BLaER1 treated with 17β-estradiol and CSF1 and Interleukin-3, amounts not matched to agents 10 nM and 100 nM (cell line): ENCODE data around the gene PRPF19.
A peak's percentile ranks its signal among the peaks of the same experiment; 100 is the strongest.
"Not testable (repeated sequence)": the region's sequence is repeated elsewhere in the genome, so short reads cannot be mapped to it uniquely, and the experiment has no call there.

Source experiments
- H3K27ac ChIP-seq, 11 experiments: shearing (Covaris generic); formaldehyde crosslinking; 2 replicates each; pipeline ENCODE4 v1.8.1; 2022
- H3K27me3 ChIP-seq, 11 experiments: shearing (Covaris generic); formaldehyde crosslinking; 2 replicates each; pipeline ENCODE4 v1.8.1; 2022
- H3K36me3 ChIP-seq, 11 experiments: shearing (Covaris generic); formaldehyde crosslinking; 2 replicates each; pipeline ENCODE4 v1.8.1; 2022
- H3K4me1 ChIP-seq, 10 experiments: shearing (Covaris generic); formaldehyde crosslinking; 2 replicates each; pipeline ENCODE4 v1.8.1; 2022
- H3K4me2 ChIP-seq, 11 experiments: shearing (Covaris generic); formaldehyde crosslinking; 2 replicates each; pipeline ENCODE4 v1.8.1; 2022
- H3K4me3 ChIP-seq, 10 experiments: shearing (Covaris generic); formaldehyde crosslinking; 2 replicates each; pipeline ENCODE4 v1.8.1; 2022
- H3K9ac ChIP-seq, 11 experiments: shearing (Covaris generic); formaldehyde crosslinking; 2 replicates each; pipeline ENCODE4 v1.8.1; 2022
- H3K9me3 ChIP-seq, 11 experiments: shearing (Covaris generic); formaldehyde crosslinking; replicated peaks in 1 of 11; 2 replicates each; pipeline ENCODE4 v1.8.1; 2022
- H4K20me1 ChIP-seq, 11 experiments: shearing (Covaris generic); formaldehyde crosslinking; 2 replicates each; pipeline ENCODE4 v1.8.1; 2022
- Cebpa-rat ChIP-seq, 11 experiments: shearing (Covaris generic); IDR thresholded peaks; 2 replicates each; pipeline ENCODE4 v1.8.1; 2022

The PRPF19 gene

DNA sequence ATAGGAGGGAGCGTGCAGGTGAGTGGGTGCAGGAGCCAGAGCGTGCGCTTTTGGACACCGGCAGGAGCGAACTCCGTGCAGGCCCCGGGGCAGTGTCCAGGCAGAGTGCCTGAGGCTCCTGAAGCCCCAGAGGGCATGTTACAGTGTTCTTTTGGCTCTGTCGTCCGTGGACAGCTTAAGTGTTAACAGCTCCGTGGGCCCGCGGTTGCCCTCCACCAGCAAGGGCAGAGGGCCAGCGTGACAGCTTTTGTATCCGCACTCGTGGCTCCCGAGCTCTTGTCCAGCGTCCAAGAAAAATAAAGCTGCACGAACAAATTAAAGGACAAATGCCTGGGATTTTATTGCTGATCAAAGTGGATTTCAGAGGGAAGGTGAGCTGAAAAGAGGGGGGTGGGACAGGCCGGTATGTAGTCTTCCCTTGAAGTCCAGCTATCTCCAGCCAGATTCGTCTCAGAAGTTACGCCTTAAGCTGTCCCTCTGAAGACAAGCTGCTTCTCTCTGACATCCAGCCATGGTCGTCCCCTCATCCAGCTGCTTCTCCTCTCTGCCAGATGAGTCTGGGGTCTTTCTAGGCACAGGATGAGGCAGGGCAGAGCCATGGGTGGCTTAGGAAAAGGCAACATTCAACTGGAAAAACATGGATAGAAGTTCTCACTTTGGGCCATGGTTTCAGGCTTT, 6.6 kb upstream of the PRPF19 start:
- H3K9me3 ChIP-seq: peaks cover 8 to 15% (median 13%) of the 10 kb centered on the region in 11 experiments; a peak in 20 of 22 replicates
- H3K4me1 ChIP-seq: peaks cover 65 to 86% (median 75%) of the 10 kb centered on the region in 10 experiments
- peak overlapping the region; percentile 79 to 92 (median 88); a peak in 20 of 22 replicates for H3K9ac ChIP-seq
- peak overlapping the region; percentile 73 to 90 (median 84); a peak in 15 of 20 replicates for H3K4me3 ChIP-seq
- H3K27me3 ChIP-seq: no peaks in the 10 kb centered on the region
- peaks cover 15 to 33% (median 24%) of the 10 kb centered on the region in 11 experiments; a peak in 20 of 22 replicates for H4K20me1 ChIP-seq
- H3K27ac ChIP-seq: peak overlapping the region in 10 of 11 experiments; percentile 80 to 94 (median 88); a peak in 20 of 22 replicates
- no peak for TF ChIP-seq Cebpa-rat (IDR thresholded peaks at IDR 0.05)
- peak overlapping the region; percentile 87 to 98 (median 97) for H3K4me2 ChIP-seq
- H3K36me3 ChIP-seq: peaks cover 0 to 21% (median 13%) of the 10 kb centered on the region in 11 experiments; a peak in 11 of 22 replicates

DNA sequence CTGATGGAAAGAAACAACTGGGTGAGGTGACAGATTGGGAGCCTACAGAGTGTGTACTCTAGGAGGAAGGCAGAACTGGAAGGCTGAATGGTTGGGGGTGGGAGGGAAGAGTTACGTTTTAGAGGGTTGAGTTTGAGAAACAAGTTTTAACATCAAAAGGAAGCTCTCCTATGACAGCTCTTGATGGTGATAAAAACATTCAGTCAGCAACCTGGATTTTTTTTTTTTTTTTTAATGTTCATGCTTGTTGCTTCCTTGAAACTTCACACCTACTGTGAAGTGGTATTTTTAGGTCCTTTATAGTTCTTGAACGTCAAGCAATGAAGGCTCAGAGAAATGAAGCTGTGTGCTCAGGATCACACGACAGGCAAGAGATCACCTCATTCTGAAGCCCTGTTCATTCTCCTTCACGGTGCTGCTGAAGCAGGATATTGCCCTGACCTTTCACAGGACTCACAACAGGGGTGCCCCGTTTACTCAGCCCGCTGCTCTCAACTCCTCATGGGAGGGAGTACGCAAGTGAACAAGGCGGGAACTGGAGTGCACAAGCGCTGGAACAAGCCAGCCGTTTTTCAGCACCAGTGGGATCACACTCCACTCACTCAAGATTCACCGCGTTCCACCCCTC, 6.0 kb upstream of the PRPF19 start:
- Histone ChIP-seq H3K27me3 (no peaks in the 10 kb centered on the region), H3K4me1 (peaks cover 64 to 86% (median 70%) of the 10 kb centered on the region in 10 experiments), H3K27ac (peak overlapping the region in 10 of 11 experiments; percentile 54 to 94 (median 85); a peak in 17 of 22 replicates), H3K9me3 (peaks cover 8 to 15% (median 13%) of the 10 kb centered on the region in 11 experiments; a peak in 20 of 22 replicates), H3K4me3 (no peak overlapping the region), H3K4me2 (peak overlapping the region; percentile 87 to 98 (median 97)), H4K20me1 (peaks cover 12 to 27% (median 18%) of the 10 kb centered on the region in 11 experiments; a peak in 20 of 22 replicates), H3K36me3 (peaks cover 0 to 14% (median 8%) of the 10 kb centered on the region in 11 experiments; a peak in 10 of 22 replicates), H3K9ac (peak overlapping the region in 4 of 11 experiments; percentile 27 to 92 (median 74); a peak in 5 of 22 replicates)
- TF ChIP-seq Cebpa-rat (IDR thresholded peaks at IDR 0.05): no peak

DNA sequence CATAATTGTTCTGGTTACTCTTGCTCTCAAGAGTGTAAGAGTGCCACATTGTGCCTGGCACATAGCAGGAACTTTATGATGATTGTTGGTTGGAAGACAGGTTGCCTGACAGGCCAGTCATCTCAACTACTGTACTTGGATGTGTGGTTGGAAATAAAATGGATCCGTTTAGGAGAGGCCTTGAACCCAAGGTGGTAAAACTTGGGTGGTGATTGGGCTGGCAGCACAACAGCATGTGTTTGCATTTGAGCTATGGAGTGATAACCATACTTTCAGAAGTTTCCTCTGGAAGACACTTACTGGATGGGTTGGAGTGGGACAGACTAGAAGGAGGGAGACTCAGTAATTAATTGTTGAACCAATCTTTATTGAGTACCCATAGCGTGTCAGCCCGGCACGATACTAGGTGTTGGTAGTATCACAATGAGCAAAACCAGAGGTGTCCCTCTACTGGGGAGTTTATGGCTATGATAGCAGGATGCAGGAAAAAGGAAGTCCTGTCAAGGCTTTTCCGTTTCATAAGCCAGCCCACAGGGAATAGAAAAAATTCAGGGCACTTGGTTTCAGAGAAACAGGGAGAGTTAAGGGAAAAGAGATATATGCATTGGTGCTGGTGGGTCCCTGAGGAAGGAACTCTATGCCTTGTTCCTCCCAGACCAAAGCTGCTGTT, 4.5 kb upstream of the PRPF19 start:
- Histone ChIP-seq H3K4me1 (peaks cover 55 to 77% (median 62%) of the 10 kb centered on the region in 10 experiments), H4K20me1 (peaks cover 0 to 15% (median 5%) of the 10 kb centered on the region in 11 experiments; a peak in 14 of 22 replicates), H3K4me2 (peak overlapping the region; percentile 87 to 98 (median 97)), H3K36me3 (no peaks in the 10 kb centered on the region), H3K4me3 (peak overlapping the region in 4 of 10 experiments; percentile 5 to 12 (median 7); a peak in 2 of 20 replicates), H3K9ac (peak overlapping the region in 10 of 11 experiments; percentile 1 to 70 (median 56); a peak in 15 of 22 replicates), H3K27me3 (no peaks in the 10 kb centered on the region), H3K27ac (peak overlapping the region; percentile 54 to 94 (median 84); a peak in 21 of 22 replicates), H3K9me3 (peaks cover 8 to 15% (median 13%) of the 10 kb centered on the region in 11 experiments; a peak in 20 of 22 replicates)
- no peak for TF ChIP-seq Cebpa-rat (IDR thresholded peaks at IDR 0.05)

DNA sequence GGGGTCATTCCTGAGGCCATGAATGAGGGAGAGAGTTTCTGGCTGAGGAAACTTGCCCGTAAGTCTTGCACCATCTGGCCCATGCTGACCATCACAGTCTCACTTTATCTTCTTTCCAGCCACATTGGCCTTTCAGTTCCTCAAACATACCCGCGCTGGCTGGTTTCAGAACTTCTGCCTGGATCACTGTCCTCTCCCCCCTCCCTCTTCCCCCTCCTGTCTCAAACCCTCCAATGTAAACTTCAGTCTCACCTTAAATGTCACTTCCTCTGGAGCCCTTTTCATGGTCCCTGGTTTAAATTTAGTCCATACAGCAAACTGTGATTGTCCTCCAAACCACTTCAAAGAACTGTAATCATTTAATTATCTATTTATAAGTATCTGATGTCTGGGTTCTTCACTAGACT, 3.9 kb upstream of the PRPF19 start:
- Histone ChIP-seq H3K4me3 (peak overlapping the region in 2 of 10 experiments; percentile 7 to 46; a peak in 3 of 20 replicates), H3K4me1 (peaks cover 52 to 77% (median 60%) of the 10 kb centered on the region in 10 experiments), H3K9ac (peak overlapping the region; percentile 12 to 70 (median 57); a peak in 17 of 22 replicates), H4K20me1 (peaks cover 0 to 17% (median 7%) of the 10 kb centered on the region in 11 experiments; a peak in 12 of 22 replicates), H3K4me2 (peak overlapping the region; percentile 87 to 98 (median 97)), H3K36me3 (no peaks in the 10 kb centered on the region), H3K27ac (peak overlapping the region; percentile 54 to 94 (median 84)), H3K9me3 (peaks cover 8 to 15% (median 13%) of the 10 kb centered on the region in 11 experiments; a peak in 20 of 22 replicates), H3K27me3 (no peaks in the 10 kb centered on the region)
- TF ChIP-seq Cebpa-rat (IDR thresholded peaks at IDR 0.05): peak in 9 of 11 experiments; percentile 34 to 69 (median 56); a peak in 12 of 22 replicates

DNA sequence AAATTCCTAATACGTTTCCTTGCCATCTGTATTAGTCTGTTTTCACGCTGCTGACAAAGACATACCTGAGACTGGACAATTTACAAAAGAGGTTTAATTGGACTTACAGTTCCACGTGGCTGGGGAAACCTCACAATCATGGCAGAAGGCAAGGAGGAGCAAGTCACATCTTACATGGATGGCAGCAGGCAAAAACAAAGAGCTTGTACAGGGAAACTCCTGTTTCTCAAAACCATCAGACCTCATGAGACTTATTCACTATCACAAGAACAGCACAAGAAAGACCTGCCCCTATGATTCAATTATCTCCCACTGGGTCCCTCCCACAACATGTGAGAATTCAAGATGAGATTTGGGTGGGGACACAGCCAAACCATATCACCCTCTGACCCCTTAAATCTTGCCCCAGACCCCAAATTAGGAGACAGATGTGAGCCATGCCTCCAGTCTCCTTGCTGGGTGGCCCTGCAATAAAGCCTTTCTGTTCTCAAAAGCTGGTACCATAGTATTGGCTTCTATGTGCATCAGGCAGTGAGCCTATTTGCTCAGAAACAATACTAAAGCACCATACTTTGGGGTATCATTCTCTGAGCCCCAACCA, 3.4 kb upstream of the PRPF19 start:
- H4K20me1 ChIP-seq: peaks cover 0 to 17% (median 12%) of the 10 kb centered on the region in 11 experiments; a peak in 18 of 22 replicates
- H3K9me3 ChIP-seq: peaks cover 8 to 15% (median 13%) of the 10 kb centered on the region in 11 experiments; a peak in 20 of 22 replicates
- H3K4me2 ChIP-seq: peak overlapping the region; percentile 87 to 98 (median 97)
- peak overlapping the region in 2 of 10 experiments; percentile 7 to 46; a peak in 3 of 20 replicates for H3K4me3 ChIP-seq
- H3K36me3 ChIP-seq, H3K27me3 ChIP-seq: not testable (repeated sequence)
- H3K4me1 ChIP-seq: peaks cover 55 to 78% (median 60%) of the 10 kb centered on the region in 10 experiments
- H3K27ac ChIP-seq: peak overlapping the region; percentile 54 to 94 (median 84); a peak in 21 of 22 replicates
- H3K9ac ChIP-seq: peak overlapping the region; percentile 12 to 70 (median 56); a peak in 17 of 22 replicates

DNA sequence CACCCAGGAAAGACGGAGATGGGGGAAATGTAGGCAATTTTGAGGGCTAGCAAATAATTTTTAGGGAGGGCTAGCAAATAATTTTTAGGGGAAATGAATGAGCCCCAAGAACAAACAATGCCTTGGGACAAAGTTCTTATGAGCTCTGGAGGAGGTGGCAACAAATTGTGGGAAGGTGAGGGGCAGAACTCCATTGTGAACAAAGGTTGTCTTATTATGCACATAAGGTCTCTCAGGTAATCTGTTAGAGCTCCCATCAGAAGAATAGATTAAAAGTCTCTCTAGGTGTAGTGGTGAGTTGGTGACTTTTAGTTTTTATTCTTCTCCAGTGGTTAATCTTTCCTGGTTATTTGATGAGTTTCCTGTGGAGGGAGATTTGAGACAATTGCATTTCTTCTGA, 2.4 kb upstream of the PRPF19 start:
- Histone ChIP-seq H3K4me2 (peak overlapping the region in 4 of 11 experiments; percentile 87 to 97 (median 95); a peak in 6 of 22 replicates), H3K27me3 (no peaks in the 10 kb centered on the region), H3K27ac (peak overlapping the region in 7 of 11 experiments; percentile 80 to 94 (median 84); a peak in 12 of 22 replicates), H3K9ac (no peak overlapping the region), H4K20me1 (peaks cover 7 to 24% (median 22%) of the 10 kb centered on the region in 11 experiments; a peak in 18 of 22 replicates), H3K4me1 (peaks cover 64 to 88% (median 68%) of the 10 kb centered on the region in 10 experiments), H3K9me3 (peaks cover 8 to 15% (median 13%) of the 10 kb centered on the region in 11 experiments; a peak in 20 of 22 replicates), H3K4me3 (no peak overlapping the region), H3K36me3 (peaks cover 0 to 13% (median 8%) of the 10 kb centered on the region in 11 experiments; a peak in 17 of 22 replicates)
- no peak for TF ChIP-seq Cebpa-rat (IDR thresholded peaks at IDR 0.05)

DNA sequence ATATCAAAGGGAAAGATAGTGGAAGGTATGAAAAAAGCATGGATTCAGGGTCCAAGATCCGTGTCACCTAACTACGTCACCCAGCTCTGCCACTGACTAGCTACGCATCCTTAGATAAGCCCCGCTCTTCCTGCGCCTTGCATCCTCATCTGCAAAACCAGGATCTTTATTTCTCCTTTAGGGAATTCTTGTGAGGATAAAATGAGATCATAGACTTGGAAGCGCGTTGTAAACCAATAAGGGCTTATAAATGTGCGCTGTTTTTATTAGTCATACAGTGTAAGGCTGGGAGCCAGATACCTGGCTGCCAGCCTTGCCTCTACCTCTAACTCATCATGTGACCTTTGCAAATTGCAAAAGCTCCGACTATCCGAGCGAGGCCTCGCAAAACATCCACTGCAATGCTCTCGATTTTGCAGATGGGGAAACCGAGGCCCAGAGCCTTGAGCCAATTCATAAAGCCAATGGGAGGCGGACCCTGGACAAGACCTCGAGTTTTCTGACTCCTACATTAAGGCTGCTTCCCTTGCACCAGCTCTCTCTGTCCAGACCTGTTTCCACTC, 753 bp downstream of the PRPF19 start:
- peaks cover 8 to 15% (median 13%) of the 10 kb centered on the region in 11 experiments; a peak in 20 of 22 replicates for H3K9me3 ChIP-seq
- H3K9ac ChIP-seq: peak overlapping the region; percentile 92 to 98 (median 96)
- H3K4me1 ChIP-seq: peaks cover 35 to 59% (median 42%) of the 10 kb centered on the region in 10 experiments
- H3K4me2 ChIP-seq: peak overlapping the region; percentile 88 to 99 (median 94)
- H4K20me1 ChIP-seq: peaks cover 19 to 56% (median 53%) of the 10 kb centered on the region in 11 experiments; a peak in 21 of 22 replicates
- no peaks in the 10 kb centered on the region for H3K27me3 ChIP-seq
- H3K36me3 ChIP-seq: peaks cover 31 to 45% (median 39%) of the 10 kb centered on the region in 11 experiments
- no peak for TF ChIP-seq Cebpa-rat (IDR thresholded peaks at IDR 0.05)
- peak overlapping the region; percentile 76 to 98 (median 95) for H3K27ac ChIP-seq
- H3K4me3 ChIP-seq: peak overlapping the region; percentile 85 to 98 (median 92)
